Measurements from ENCODE around the gene B3GLCT.

DNA sequence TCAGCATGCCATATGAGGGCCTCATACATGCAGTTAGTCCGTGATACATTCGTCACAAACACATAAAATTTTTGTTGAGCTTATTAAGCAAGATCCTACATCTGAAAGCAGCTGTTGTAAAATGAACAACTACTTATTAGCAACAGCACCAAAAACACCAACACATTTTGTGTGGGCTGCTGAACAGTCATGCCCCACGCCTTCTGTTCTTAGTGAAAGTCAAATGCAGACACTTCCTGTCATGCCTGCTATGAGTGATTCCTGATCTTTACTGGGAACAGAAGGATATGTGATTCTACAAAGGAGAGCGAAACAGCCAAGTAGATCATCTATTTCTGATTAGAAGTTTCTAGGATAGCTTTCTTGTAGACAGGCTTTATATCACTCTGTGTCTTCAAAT lies 4.2 kb upstream of the B3GLCT start:
- TF ChIP-seq, protein P1, sequence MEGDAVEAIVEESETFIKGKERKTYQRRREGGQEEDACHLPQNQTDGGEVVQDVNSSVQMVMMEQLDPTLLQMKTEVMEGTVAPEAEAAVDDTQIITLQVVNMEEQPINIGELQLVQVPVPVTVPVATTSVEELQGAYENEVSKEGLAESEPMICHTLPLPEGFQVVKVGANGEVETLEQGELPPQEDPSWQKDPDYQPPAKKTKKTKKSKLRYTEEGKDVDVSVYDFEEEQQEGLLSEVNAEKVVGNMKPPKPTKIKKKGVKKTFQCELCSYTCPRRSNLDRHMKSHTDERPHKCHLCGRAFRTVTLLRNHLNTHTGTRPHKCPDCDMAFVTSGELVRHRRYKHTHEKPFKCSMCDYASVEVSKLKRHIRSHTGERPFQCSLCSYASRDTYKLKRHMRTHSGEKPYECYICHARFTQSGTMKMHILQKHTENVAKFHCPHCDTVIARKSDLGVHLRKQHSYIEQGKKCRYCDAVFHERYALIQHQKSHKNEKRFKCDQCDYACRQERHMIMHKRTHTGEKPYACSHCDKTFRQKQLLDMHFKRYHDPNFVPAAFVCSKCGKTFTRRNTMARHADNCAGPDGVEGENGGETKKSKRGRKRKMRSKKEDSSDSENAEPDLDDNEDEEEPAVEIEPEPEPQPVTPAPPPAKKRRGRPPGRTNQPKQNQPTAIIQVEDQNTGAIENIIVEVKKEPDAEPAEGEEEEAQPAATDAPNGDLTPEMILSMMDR (IDR thresholded peaks at IDR 0.05 in 8 of 11, conservative IDR thresholded peaks at IDR 0.05 in 3 of 11) = no peak
- TF ChIP-seq POLR2A (IDR thresholded peaks at IDR 0.05) = no peak

All from spleen (tissue), 7 donors.